HG03354 (cell line): ENCODE measurements around the gene ZBP1.

Experiments used
- ATAC-seq: cut with Tn5 transposase; IDR thresholded peaks from one replicate; pipeline ENCODE4 v1.9.1; 2021; ENCODE audit warnings: mild to moderate bottlenecking; ENCODE audit not compliant: unreplicated experiment, poor library complexity, severe bottlenecking

The ZBP1 gene

DNA sequence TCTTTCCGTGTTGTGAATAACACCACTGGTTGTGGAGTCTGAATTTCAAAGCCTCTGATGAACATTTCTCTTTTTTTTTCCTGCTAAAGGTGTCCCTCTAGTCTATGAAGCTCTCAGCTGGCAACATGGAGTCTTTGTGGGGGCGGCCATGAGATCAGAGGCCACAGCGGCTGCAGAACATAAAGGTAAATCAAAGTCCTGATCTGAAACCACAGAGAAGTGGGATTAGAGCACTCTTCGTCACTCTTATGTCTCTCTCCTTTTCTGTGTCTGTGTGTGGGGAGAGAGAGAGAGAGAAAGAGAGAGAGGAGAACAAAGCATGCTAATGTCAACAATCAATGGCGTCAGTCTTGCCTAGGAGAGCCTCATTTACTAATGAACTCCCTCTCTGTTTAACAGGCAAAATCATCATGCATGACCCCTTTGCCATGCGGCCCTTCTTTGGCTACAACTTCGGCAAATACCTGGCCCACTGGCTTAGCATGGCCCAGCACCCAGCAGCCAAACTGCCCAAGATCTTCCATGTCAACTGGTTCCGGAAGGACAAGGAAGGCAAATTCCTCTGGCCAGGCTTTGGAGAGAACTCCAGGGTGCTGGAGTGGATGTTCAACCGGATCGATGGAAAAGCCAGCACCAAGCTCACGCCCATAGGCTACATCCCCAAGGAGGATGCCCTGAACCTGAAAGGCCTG lies 55.1 kb downstream of the ZBP1 start:
- ATAC-seq: no peak

DNA sequence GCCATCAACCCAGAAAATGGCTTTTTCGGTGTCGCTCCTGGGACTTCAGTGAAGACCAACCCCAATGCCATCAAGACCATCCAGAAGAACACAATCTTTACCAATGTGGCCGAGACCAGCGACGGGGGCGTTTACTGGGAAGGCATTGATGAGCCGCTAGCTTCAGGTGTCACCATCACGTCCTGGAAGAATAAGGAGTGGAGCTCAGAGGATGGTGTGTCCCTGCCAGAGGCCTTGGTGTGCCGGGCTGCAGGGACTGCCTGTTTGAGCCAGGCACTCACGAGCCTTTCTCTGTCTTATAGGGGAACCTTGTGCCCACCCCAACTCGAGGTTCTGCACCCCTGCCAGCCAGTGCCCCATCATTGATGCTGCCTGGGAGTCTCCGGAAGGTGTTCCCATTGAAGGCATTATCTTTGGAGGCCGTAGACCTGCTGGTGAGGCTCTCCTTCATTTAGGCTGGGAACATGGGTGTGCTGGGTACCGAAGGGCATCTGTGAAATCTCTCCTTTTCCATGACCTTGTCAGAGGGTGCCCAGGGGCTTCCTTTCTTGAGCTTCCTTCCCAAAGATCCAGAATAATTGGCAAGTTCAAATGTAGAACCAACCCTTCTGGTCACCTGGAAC lies 55.9 kb downstream of the ZBP1 start:
- ATAC-seq: no peak

DNA sequence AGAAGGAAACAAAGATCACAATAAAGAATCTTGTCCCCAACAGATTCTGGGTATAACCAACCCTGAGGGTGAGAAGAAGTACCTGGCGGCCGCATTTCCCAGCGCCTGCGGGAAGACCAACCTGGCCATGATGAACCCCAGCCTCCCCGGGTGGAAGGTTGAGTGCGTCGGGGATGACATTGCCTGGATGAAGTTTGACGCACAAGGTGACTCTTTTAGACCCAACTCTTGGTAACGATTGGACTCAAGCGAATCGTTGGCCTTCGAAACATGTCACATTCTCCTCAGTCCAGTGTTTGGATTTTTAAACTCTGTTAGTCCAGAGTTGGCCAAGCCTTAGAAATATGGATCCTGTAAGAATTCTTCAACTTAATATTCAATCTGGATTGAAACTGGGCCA lies 56.7 kb downstream of the ZBP1 start:
- no peak for ATAC-seq

DNA sequence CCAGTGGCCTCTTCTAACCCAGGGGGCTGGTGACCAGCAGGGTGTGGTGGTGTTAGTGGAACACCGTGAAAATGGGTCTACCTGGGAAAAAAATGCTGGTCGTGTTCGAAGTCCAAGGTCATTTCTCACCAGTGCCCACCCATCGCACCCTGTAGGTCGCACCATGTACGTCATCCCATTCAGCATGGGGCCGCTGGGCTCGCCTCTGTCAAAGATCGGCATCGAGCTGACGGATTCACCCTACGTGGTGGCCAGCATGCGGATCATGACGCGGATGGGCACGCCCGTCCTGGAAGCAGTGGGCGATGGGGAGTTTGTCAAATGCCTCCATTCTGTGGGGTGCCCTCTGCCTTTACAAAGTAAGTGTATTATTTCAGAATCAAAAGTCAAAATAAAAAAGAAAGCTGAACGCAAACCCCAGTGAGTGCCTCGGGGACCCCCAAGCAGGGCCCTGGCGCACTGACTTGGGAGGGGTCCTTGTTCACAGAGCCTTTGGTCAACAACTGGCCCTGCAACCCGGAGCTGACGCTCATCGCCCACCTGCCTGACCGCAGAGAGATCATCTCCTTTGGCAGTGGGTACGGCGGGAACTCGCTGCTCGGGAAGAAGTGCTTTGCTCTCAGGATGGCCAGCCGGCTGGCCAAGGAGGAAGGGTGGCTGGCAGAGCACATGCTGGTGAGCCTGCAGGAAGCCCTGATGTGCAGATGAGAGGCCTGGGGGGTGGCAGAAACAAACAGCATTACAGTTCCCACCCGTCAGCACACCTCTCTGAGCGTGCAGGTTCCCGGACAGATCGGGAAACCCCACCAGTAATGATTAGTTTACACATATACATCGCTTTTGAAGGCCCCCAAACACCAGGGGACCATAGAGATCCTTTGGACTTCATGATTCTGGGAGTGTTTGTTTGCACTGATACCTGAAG lies 57.4 kb downstream of the ZBP1 start:
- no peak for ATAC-seq

DNA sequence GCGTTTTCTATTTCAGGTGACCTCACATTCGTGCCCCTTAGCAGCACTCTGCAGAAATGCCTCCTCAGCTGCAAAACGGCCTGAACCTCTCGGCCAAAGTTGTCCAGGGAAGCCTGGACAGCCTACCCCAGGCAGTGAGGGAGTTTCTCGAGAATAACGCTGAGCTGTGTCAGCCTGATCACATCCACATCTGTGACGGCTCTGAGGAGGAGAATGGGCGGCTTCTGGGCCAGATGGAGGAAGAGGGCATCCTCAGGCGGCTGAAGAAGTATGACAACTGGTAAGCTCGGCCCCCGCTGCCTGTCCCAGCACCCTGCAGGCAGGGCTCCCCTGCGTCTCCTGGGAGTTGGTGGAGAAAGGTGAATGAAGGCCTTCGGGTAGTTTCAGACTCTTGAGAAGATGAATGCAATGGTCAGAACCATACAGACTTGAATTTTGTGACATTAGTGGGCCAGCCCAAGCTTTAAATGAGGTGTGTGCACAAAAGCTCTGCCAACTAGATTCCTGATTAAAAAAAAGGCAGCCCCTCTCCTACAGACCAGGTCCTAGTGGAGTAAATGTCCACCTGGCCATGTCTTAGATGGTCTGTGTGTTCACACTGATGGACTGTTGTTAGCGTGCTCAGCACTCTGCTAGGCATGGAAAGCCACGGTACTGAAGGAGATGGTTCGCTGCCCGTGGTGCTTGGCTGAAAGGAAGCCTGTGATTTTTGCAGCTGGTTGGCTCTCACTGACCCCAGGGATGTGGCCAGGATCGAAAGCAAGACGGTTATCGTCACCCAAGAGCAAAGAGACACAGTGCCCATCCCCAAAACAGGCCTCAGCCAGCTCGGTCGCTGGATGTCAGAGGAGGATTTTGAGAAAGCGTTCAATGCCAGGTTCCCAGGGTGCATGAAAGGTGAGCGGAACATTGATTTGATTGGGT lies 58.6 kb downstream of the ZBP1 start:
- ATAC-seq: no peak

DNA sequence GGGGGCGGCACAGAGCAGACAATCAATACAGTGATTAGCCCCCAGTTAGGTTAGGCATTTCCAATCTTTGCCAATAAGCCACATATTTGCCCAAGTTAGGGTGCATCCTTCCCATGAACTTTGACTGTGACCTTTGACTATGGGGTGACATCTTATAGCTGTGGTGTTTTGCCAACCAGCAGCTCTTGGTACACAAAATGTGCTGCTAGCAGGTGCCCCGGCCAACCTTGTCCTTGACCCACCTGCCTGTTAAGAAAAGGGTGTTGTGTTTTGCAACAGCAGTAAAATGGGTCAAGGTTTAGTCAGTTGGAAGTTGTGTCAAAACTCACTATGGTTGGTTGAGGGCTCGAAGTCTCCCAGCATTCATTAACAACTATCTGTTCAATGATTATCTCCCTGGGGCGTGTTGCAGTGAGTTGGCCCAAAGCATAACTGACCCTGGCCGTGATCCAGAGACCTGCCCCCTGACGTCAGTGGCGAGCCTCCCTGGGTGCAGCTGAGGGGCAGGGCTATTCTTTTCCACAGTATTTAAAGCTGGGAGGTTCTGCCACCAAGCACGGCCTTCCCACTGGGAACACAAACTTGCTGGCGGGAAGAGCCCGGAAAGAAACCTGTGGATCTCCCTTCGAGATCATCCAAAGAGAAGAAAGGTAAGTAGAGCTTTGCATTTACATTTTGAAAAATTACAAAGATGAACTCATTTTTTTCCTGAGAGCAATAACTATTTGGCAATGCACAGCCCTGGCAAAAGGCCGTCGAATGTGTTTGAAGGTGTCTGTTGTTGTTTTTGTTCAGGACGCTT lies 59.5 kb downstream of the ZBP1 start, which contains the start of gene PCK1:
Gene PCK1, plus strand, starts transcription at position 557 of the 802 bp plus-strand sequence. CDS start 302 bp downstream, outside the sequence.
- no peak for ATAC-seq

DNA sequence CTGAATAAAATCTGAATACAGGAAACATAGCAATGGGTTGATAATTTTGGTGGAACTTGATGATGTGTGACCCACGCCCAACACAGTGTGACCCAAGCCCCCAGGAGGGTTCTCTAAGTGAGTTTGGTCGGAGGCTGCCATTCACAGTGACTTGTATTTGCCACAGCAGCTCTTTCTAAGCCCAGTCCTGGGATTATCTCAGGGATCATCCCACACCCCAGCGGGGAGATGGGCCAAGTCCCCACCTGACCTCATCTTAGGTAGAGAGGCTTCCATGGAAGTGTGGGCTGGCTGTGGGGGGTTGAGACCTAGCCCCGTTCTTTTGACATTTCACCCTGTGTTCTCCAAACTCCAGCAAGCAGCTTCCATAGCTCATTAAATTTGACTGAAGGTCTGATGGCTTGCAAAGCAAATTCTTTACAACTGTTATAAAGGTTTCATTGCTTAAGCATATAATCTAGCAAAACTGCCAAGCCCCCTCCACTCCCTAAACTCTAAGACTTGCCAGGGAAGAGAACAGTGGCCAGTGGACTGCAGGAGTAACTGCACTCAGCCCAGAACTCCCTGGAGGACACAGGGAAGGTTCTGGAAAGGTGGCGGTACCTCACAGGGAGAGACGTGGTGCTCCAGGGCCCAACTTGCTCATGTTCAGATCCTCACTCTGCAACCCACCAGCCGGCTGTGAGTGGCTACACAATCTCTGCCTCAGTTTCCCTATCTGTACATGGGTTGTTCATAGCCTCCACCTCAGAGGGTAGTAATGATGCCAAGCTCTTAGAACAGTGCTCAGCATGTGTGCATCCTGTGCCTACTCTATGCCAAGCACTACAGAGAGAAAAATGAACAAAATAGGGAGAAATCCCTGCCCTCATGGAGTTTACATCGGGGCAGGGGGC lies 60.3 kb downstream of the ZBP1 start:
- no peak for ATAC-seq

DNA sequence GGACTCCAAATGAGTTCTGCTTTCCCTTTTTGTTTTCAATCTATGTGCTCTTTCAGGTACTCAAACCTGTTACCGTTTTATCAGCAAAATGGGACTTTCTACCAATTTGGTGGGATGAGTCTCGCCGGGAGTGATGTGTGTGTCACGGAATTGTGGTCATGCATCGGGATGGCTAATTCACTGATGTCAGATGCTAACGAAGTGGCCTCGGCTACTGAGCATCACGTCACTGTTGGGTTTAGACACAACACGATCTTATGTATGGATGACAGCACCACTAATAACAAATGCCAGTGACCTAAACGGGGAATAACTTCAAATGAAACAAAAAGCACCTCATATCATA lies 61.0 kb downstream of the ZBP1 start:
- ATAC-seq: no peak

DNA sequence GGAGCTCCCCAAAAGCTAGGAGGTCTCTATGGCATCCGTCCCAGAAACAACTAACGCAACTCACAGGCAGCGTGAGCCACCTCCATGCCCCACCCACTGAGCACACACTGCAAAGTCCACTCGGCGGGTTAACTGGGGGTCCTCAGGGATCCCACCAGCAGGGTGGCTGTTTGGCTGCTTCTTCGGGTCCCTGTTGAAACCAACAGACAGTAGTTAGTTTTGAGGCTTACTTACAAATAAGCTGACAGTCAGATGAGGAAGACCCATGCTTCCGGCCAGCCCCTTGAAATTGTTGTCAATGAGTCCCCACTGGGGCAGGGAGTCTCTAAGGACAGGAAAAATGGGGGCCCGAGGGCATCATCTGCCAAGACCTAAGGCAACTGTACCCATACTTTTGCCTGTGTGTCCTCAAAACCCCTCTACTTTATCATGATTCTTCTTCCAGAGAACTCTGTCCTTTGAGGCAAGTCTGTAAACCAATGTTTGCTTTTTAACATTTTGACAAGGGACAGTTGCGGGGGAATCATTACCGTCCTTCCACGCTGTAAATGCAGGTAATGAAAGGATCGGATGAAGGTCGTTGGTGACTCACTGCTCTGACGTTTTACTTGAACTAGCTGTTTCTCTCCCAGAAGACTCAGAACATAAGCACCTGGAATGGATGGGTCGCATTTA lies 61.5 kb downstream of the ZBP1 start:
- no peak for ATAC-seq

DNA sequence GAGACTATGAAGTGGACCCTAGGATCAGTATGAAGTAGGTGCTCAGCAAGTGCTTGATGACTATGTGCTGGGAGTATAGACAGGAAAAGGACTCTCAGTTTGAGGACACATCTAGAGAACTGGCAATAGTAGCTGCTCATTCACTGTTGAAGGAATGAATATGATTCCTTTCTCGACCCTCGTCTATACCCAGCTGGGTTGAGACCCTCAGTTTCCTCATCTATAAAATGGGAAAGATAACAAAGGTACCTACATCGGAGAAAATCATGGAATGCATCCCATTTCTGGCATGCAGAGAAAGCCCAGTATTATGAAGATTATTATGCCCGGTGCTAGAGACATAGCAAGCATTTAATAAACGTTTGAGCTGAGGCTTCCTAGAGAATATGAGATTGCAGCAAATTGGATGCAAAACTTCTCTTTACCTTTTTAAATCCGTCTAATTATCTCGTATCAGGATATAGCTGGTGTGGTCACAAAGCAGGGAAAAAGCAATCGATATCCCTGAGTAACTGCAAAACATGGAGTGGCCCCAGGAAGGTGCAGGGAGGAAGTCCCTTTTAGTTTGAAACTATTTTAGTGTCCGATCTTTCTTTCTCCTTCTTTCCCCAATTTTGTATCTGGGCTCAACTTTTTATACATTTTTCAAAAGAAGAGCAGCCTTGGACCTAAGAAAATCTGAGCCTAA lies 62.2 kb downstream of the ZBP1 start:
- no peak for ATAC-seq

DNA sequence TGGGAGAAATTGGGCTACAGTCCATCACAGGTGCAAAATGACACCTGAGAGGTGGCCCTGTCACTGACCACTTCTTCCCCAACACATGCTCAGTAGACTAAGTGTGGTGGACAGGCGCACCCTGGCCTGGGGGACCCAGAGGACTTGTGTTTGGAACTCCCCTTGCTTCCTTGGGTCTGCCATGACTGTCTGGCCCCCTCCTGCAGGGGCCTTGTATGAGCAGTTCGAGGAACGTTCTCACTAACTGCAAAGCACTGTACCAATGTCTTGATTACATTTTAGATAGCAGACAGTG lies 63.3 kb downstream of the ZBP1 start:
- ATAC-seq: no peak

DNA sequence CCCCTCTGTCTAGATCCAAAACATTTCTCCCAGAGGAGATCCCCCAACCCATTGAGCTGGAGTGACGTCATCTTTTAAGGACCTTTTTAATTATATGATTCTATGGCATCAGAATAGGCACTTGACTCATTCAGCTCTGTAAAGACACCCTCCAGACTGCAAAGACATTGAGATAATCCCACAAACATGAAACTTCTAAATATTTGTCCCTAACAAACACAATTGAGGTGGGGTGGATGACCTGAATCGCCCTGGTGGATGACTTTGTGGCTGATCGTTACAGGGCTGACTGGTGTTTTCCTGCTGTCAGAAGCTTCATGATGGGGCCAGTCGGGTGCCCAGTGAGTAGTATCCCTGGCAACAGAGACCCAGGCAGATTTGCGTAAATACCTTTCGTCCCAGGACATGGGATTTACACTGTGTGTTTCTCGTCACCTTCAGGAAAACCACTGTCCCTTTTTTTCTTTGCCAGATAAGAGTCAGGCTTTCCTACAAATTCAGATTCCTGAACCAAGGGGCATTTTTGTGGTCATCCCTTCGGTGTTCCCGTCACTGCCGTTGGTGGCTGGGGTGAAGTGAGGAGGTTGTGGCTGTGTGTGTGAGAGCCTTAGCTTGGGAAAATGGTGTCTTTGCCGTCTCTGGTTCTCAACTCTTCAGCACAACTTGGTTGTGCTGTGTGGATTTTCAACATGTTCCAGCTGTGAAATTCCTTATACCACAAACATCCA lies 64.6 kb downstream of the ZBP1 start:
- ATAC-seq: no peak
